HG02870 (cell line): ENCODE data around the gene IPCEF1.
"Not testable (repeated sequence)": the region's sequence is repeated elsewhere in the genome, so short reads cannot be mapped to it uniquely, and the experiment has no call there.

Source experiments
- ATAC-seq: cut with Tn5 transposase; IDR thresholded peaks from one replicate; pipeline ENCODE4 v1.9.1; 2021; ENCODE audit warnings: mild to moderate bottlenecking, moderate library complexity; ENCODE audit not compliant: unreplicated experiment

IPCEF1 gene

GRCh38 chr6:154251116-154251515 is 105.5 kb downstream of the IPCEF1 start:
- ATAC-seq, result no peak

GRCh38 chr6:154249499-154250298 is 106.9 kb downstream of the IPCEF1 start:
- peak; percentile 81 for ATAC-seq

GRCh38 chr6:154247119-154247861 is 109.3 kb downstream of the IPCEF1 start:
- peak; percentile 45 for ATAC-seq

- ATAC-seq, result no peak
Measured at GRCh38 chr6:154246723-154247118, 109.9 kb downstream of the IPCEF1 start.

- no peak for ATAC-seq
Measured at GRCh38 chr6:154245506-154245905, 111.1 kb downstream of the IPCEF1 start.

GRCh38 chr6:154243793-154244750 is 112.5 kb downstream of the IPCEF1 start:
- ATAC-seq, result no peak

GRCh38 chr6:154242617-154243357 is 113.8 kb downstream of the IPCEF1 start:
- ATAC-seq, result no peak

GRCh38 chr6:154241581-154241980 is 115.0 kb downstream of the IPCEF1 start:
- ATAC-seq, result no peak

GRCh38 chr6:154241061-154241460 is 115.5 kb downstream of the IPCEF1 start:
- not testable (repeated sequence) for ATAC-seq

- ATAC-seq, result no peak
Measured at GRCh38 chr6:154239392-154239791, 117.2 kb downstream of the IPCEF1 start.

GRCh38 chr6:154238831-154239230 is 117.8 kb downstream of the IPCEF1 start:
- ATAC-seq, result no peak

- ATAC-seq, result no peak
Measured at GRCh38 chr6:154236646-154237301, 119.8 kb downstream of the IPCEF1 start.

GRCh38 chr6:154234019-154234772 is 122.4 kb downstream of the IPCEF1 start:
- ATAC-seq, result peak; percentile 41

- no peak for ATAC-seq
Measured at GRCh38 chr6:154233383-154233782, 123.2 kb downstream of the IPCEF1 start.

- ATAC-seq, result no peak
Measured at GRCh38 chr6:154232013-154232910, 124.3 kb downstream of the IPCEF1 start.

GRCh38 chr6:154230910-154231595 is 125.5 kb downstream of the IPCEF1 start:
- no peak for ATAC-seq

GRCh38 chr6:154230393-154230792 is 126.2 kb downstream of the IPCEF1 start:
- ATAC-seq, result no peak
